ENCODE data around the gene CEP164. TPM values are rescaled to one million over a fixed set of nuclear protein-coding genes. Genes with fewer than 3 reads are reported as not detected.
"Not testable (repeated sequence)": the region's sequence is repeated elsewhere in the genome, so short reads cannot be mapped to it uniquely, and the experiment has no call there.

CEP164 gene
- polyA plus RNA-seq, 3 donors: 4.3 to 32.1 (median 8.0) TPM

GRCh38 chr11:117399100-117399840 lies 71.6 kb downstream of the CEP164 start:
- H3K4me2 ChIP-seq (replicated peaks; ENCODE audit: extremely low read depth, low read length, poor library complexity, severe bottlenecking); H3K4me1 ChIP-seq (ENCODE audit: control insufficient read depth in 1 of 2, insufficient read depth in 2 of 2, low read length in 2 of 2); H3K27ac Mint-ChIP-seq; H3K27me3 ChIP-seq (ENCODE audit: control insufficient read depth in 2 of 2, insufficient read depth in 2 of 2, low read length in 2 of 2); H3K79me2 ChIP-seq (ENCODE audit: insufficient read depth, low read length); DNase-seq; H3K9ac ChIP-seq (ENCODE audit: insufficient read depth, low read length, poor library complexity, severe bottlenecking); H3K4me3 Mint-ChIP-seq; H3K4me3 ChIP-seq (replicated peaks in 1 of 3; ENCODE audit: low read depth in 2 of 3, low read length in 3 of 3); H4K20me1 ChIP-seq (ENCODE audit: insufficient read depth, low read length); H3K27me3 Mint-ChIP-seq (ENCODE audit: low read depth in 3 of 3); H2AFZ ChIP-seq (ENCODE audit: insufficient read depth, low read depth, low read length, poor library complexity, severe bottlenecking); intact Hi-C loops (cut with micrococcal nuclease); H3K27ac ChIP-seq (ENCODE audit: low read depth in 1 of 2, low read length in 2 of 2); H3K4me1 Mint-ChIP-seq: not testable (repeated sequence)
- no CpG with 5 or more reads among the region's 2 CpGs for WGBS (ENCODE audit: insufficient coverage)
- peaks cover 40 to 59% of the 10 kb centered on the region in 2 donors for H3K36me3 ChIP-seq (replicated peaks in 1 of 2; ENCODE audit: control insufficient read depth in 1 of 2, insufficient read depth in 2 of 2, low read length in 2 of 2)
- peaks cover 80 to 84% of the 10 kb centered on the region in 2 donors for H3K36me3 Mint-ChIP-seq
- peaks cover 4 to 32% (median 13%) of the 10 kb centered on the region in 7 donors for H3K9me3 Mint-ChIP-seq
- H3K9me3 ChIP-seq (replicated peaks in 1 of 2; ENCODE audit: control insufficient read depth in 1 of 2, insufficient read depth in 1 of 2, low read length in 2 of 2): peaks cover 7 to 10% of the 10 kb centered on the region in 2 donors

- H3K27ac Mint-ChIP-seq; H2AFZ ChIP-seq (ENCODE audit: insufficient read depth, low read depth, low read length, poor library complexity, severe bottlenecking); H4K20me1 ChIP-seq (ENCODE audit: insufficient read depth, low read length); H3K4me1 Mint-ChIP-seq; H3K79me2 ChIP-seq (ENCODE audit: insufficient read depth, low read length); H3K27me3 ChIP-seq (ENCODE audit: control insufficient read depth in 2 of 2, insufficient read depth in 2 of 2, low read length in 2 of 2); intact Hi-C loops (cut with micrococcal nuclease); H3K4me1 ChIP-seq (ENCODE audit: control insufficient read depth in 1 of 2, insufficient read depth in 2 of 2, low read length in 2 of 2); H3K27me3 Mint-ChIP-seq (ENCODE audit: low read depth in 3 of 3); H3K4me2 ChIP-seq (replicated peaks; ENCODE audit: extremely low read depth, low read length, poor library complexity, severe bottlenecking); H3K4me3 ChIP-seq (replicated peaks in 1 of 3; ENCODE audit: low read depth in 2 of 3, low read length in 3 of 3); H3K27ac ChIP-seq (ENCODE audit: low read depth in 1 of 2, low read length in 2 of 2); H3K4me3 Mint-ChIP-seq; DNase-seq; H3K9ac ChIP-seq (ENCODE audit: insufficient read depth, low read length, poor library complexity, severe bottlenecking): not testable (repeated sequence)
- Mint-ChIP-seq H3K9me3 (peaks cover 14 to 24% (median 20%) of the 10 kb centered on the region in 7 donors), H3K36me3 (peaks cover 72 to 88% of the 10 kb centered on the region in 2 donors)
- peaks cover 18 to 20% of the 10 kb centered on the region in 2 donors for H3K9me3 ChIP-seq (replicated peaks in 1 of 2; ENCODE audit: control insufficient read depth in 1 of 2, insufficient read depth in 1 of 2, low read length in 2 of 2)
- H3K36me3 ChIP-seq (replicated peaks in 1 of 2; ENCODE audit: control insufficient read depth in 1 of 2, insufficient read depth in 2 of 2, low read length in 2 of 2): peaks cover 29 to 72% of the 10 kb centered on the region in 2 donors
- WGBS (ENCODE audit: insufficient coverage): no CpG with 5 or more reads among the region's 2 CpGs
Observed at GRCh38 chr11:117405898-117406297, 78.2 kb downstream of the CEP164 start.

GRCh38 chr11:117407016-117407415 lies 79.4 kb downstream of the CEP164 start:
- Histone ChIP-seq H3K9ac (ENCODE audit: insufficient read depth, low read length, poor library complexity, severe bottlenecking) (no peak overlapping the region), H4K20me1 (ENCODE audit: insufficient read depth, low read length) (no peaks in the 10 kb centered on the region), H3K4me1 (ENCODE audit: control insufficient read depth in 1 of 2, insufficient read depth in 2 of 2, low read length in 2 of 2) (no peaks in the 10 kb centered on the region), H3K79me2 (ENCODE audit: insufficient read depth, low read length) (no peaks in the 10 kb centered on the region), H3K27ac (ENCODE audit: low read depth in 1 of 2, low read length in 2 of 2) (no peak overlapping the region), H3K4me2 (replicated peaks; ENCODE audit: extremely low read depth, low read length, poor library complexity, severe bottlenecking) (no peak overlapping the region), H2AFZ (ENCODE audit: insufficient read depth, low read depth, low read length, poor library complexity, severe bottlenecking) (no peak overlapping the region), H3K9me3 (replicated peaks in 1 of 2; ENCODE audit: control insufficient read depth in 1 of 2, insufficient read depth in 1 of 2, low read length in 2 of 2) (peaks cover 18 to 20% of the 10 kb centered on the region in 2 donors), H3K36me3 (replicated peaks in 1 of 2; ENCODE audit: control insufficient read depth in 1 of 2, insufficient read depth in 2 of 2, low read length in 2 of 2) (peaks cover 29 to 75% of the 10 kb centered on the region in 2 donors), H3K4me3 (replicated peaks in 1 of 3; ENCODE audit: low read depth in 2 of 3, low read length in 3 of 3) (no peak overlapping the region), H3K27me3 (ENCODE audit: control insufficient read depth in 2 of 2, insufficient read depth in 2 of 2, low read length in 2 of 2) (no peaks in the 10 kb centered on the region)
- TF ChIP-seq CTCF (IDR thresholded peaks at IDR 0.05): no peak
- H3K27me3 Mint-ChIP-seq (ENCODE audit: low read depth in 3 of 3): peaks cover 0 to 2% (median 0%) of the 10 kb centered on the region in 3 donors
- H3K4me3 Mint-ChIP-seq: no peak overlapping the region
- H3K36me3 Mint-ChIP-seq: peaks cover 74 to 87% of the 10 kb centered on the region in 2 donors
- H3K9me3 Mint-ChIP-seq: peaks cover 14 to 24% (median 20%) of the 10 kb centered on the region in 7 donors
- WGBS (ENCODE audit: insufficient coverage): 100% methylated on average over 3 of the region's 6 CpGs
- H3K4me1 Mint-ChIP-seq: peaks cover 7% of the 10 kb centered on the region
- intact Hi-C loops (cut with micrococcal nuclease): no loop called here
- no peak overlapping the region for H3K27ac Mint-ChIP-seq
- DNase-seq: no peak
